Mucosa of descending colon (tissue), 3 donors: ENCODE data around the gene MAP3K5. TPM values are rescaled to one million over a fixed set of nuclear protein-coding genes. Genes with fewer than 3 reads are reported as not detected.

ENCODE experiments used
- ATAC-seq: fragments of 200-7000 bp; cut with Tn5 transposase; one replicate; pipeline ENCODE4 v1.9.1; 2020; ENCODE audit warnings: mild to moderate bottlenecking, moderate library complexity
- DNase-seq, 3 donors: peaks; one replicate each; pipeline ENCODE4 v3.0.0-alpha.2; 2020
- H3K36me3 ChIP-seq: fragments of 200-600 bp; one replicate; pipeline ENCODE4 v1.8.0; 2021; ENCODE audit warnings: low read depth, mild to moderate bottlenecking
- H3K4me1 ChIP-seq: fragments of 200-600 bp; one replicate; pipeline ENCODE4 v1.8.0; 2021; ENCODE audit warnings: low read depth, mild to moderate bottlenecking
- H3K4me3 ChIP-seq: fragments of 200-600 bp; one replicate; pipeline ENCODE4 v1.8.0; 2021; ENCODE audit warnings: mild to moderate bottlenecking
- H3K9me3 ChIP-seq: fragments of 200-600 bp; one replicate; pipeline ENCODE4 v1.8.0; 2021; ENCODE audit warnings: mild to moderate bottlenecking
- CTCF ChIP-seq: fragments of 200-600 bp; IDR thresholded peaks from one replicate; pipeline ENCODE4 v1.8.0; 2022; ENCODE audit warnings: antibody characterized with exemption, mild to moderate bottlenecking
- intact Hi-C, 2 donors: fragments of 100-400 bp; cut with DNase I in 1 of 2; cut with micrococcal nuclease in 1 of 2; formaldehyde crosslinking; loops; one replicate each; pipeline versions ENCODE4 v1.11.0 to v1.11.1; 2022; cut with DNase I, micrococcal nuclease
- total RNA-seq, 3 donors: library from RNA; stranded (reverse); fragmentation: NEBNext Ultra II Directional in 2 of 3; extraction: Animal tissue kit (Norgen Biotek cat#: 25700) in 2 of 3; gene quantifications; one replicate each; pipeline versions ENCODE4 v1.2.1 to v1.2.4, GENCODE V29; 2021 to 2023
- donor health status: DM: no; HTN: no; CAD: no; lungs with moderate emphysema.
- donor health status: DM: no; HTN: no; CAD: no.
- donor health status: DM: no; HTN: yes; CAD: no.

Gene MAP3K5
- total RNA-seq, 3 donors from 2014 or later = 12.6 to 18.2 (median 16.3) TPM

GRCh38 chr6:136627191-136627590 is 165.1 kb downstream of the MAP3K5 start:
- Histone ChIP-seq H3K9me3 (no peaks in the 10 kb centered on the region), H3K4me3 (no peak overlapping the region), H3K4me1 (no peaks in the 10 kb centered on the region), H3K36me3 (no peaks in the 10 kb centered on the region)
- ATAC-seq = peak; percentile 62
- DNase-seq = no peak
- intact Hi-C loops = no loop called here
- no peak for TF ChIP-seq CTCF

- Histone ChIP-seq H3K4me3 (no peak overlapping the region), H3K9me3 (no peaks in the 10 kb centered on the region), H3K36me3 (no peaks in the 10 kb centered on the region), H3K4me1 (no peaks in the 10 kb centered on the region)
- ATAC-seq (no peak), DNase-seq (no peak)
- intact Hi-C loops = no loop called here
- no peak for TF ChIP-seq CTCF
Observed at GRCh38 chr6:136625293-136625692, 167.0 kb downstream of the MAP3K5 start.

- Histone ChIP-seq H3K36me3 (no peaks in the 10 kb centered on the region), H3K9me3 (no peaks in the 10 kb centered on the region), H3K4me1 (no peaks in the 10 kb centered on the region), H3K4me3 (no peak overlapping the region)
- DNase-seq (no peak), ATAC-seq (no peak)
- intact Hi-C loops = no loop called here
- no peak for TF ChIP-seq CTCF
Observed at GRCh38 chr6:136624347-136624746, 167.9 kb downstream of the MAP3K5 start.

- TF ChIP-seq CTCF = no peak
- DNase-seq = no peak
- H3K4me3 ChIP-seq = no peak overlapping the region
- H3K4me1 ChIP-seq = peaks cover 4% of the 10 kb centered on the region
- no peak for ATAC-seq
- H3K9me3 ChIP-seq = no peaks in the 10 kb centered on the region
- intact Hi-C loops = no loop called here
- no peaks in the 10 kb centered on the region for H3K36me3 ChIP-seq
Observed at GRCh38 chr6:136618086-136618485, 174.2 kb downstream of the MAP3K5 start.

- DNase-seq (no peak), ATAC-seq (no peak)
- H3K4me3 ChIP-seq = no peak overlapping the region
- TF ChIP-seq CTCF = no peak
- intact Hi-C loops = no loop called here
- H3K36me3 ChIP-seq = no peaks in the 10 kb centered on the region
- H3K9me3 ChIP-seq = no peaks in the 10 kb centered on the region
- peaks cover 4% of the 10 kb centered on the region for H3K4me1 ChIP-seq
Observed at GRCh38 chr6:136616527-136616926, 175.8 kb downstream of the MAP3K5 start.

- Histone ChIP-seq H3K36me3 (no peaks in the 10 kb centered on the region), H3K4me3 (no peak overlapping the region), H3K4me1 (peaks cover 11% of the 10 kb centered on the region), H3K9me3 (no peaks in the 10 kb centered on the region)
- intact Hi-C loops = no loop called here
- DNase-seq (no peak), ATAC-seq (no peak)
- no peak for TF ChIP-seq CTCF
Observed at GRCh38 chr6:136614994-136615393, 177.3 kb downstream of the MAP3K5 start.
